ENCODE data around the gene MPV17L2.

The MPV17L2 gene

GRCh38 chr19:18245297-18245696 lies 52.3 kb downstream of the MPV17L2 start:
- no peak for DNase-seq (ENCODE audit: low read depth)
